ENCODE results near the gene PLA2G12B. TPM values are rescaled to one million over a fixed set of nuclear protein-coding genes. Genes with fewer than 3 reads are reported as not detected.

Gene PLA2G12B
- total and polyA plus RNA-seq, 2 of the 8 experiments (the other 6 are each of a cell fraction or from before 2014, with no cell fraction given) = not detected

DNA sequence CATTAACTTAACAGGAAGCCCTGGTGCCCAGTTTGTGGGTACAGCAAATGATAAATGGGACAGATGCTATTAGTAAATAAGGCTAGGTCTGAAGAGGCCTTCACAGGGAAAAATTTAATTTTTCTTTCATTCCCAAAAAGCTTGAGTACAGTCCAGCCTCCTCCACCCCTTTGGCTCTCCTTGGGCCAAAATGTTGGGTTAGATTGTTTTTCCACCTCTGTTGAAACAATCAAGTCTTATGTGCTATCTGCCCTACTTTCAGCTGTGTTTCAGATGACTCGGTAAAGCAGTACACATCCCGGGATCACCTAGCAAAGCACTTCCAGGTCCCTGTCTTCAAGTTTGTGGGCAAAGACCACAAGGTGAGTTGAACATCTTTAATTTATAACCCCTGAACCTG lies 24.3 kb downstream of the PLA2G12B start (continued):
- TF ChIP-seq, protein P1, sequence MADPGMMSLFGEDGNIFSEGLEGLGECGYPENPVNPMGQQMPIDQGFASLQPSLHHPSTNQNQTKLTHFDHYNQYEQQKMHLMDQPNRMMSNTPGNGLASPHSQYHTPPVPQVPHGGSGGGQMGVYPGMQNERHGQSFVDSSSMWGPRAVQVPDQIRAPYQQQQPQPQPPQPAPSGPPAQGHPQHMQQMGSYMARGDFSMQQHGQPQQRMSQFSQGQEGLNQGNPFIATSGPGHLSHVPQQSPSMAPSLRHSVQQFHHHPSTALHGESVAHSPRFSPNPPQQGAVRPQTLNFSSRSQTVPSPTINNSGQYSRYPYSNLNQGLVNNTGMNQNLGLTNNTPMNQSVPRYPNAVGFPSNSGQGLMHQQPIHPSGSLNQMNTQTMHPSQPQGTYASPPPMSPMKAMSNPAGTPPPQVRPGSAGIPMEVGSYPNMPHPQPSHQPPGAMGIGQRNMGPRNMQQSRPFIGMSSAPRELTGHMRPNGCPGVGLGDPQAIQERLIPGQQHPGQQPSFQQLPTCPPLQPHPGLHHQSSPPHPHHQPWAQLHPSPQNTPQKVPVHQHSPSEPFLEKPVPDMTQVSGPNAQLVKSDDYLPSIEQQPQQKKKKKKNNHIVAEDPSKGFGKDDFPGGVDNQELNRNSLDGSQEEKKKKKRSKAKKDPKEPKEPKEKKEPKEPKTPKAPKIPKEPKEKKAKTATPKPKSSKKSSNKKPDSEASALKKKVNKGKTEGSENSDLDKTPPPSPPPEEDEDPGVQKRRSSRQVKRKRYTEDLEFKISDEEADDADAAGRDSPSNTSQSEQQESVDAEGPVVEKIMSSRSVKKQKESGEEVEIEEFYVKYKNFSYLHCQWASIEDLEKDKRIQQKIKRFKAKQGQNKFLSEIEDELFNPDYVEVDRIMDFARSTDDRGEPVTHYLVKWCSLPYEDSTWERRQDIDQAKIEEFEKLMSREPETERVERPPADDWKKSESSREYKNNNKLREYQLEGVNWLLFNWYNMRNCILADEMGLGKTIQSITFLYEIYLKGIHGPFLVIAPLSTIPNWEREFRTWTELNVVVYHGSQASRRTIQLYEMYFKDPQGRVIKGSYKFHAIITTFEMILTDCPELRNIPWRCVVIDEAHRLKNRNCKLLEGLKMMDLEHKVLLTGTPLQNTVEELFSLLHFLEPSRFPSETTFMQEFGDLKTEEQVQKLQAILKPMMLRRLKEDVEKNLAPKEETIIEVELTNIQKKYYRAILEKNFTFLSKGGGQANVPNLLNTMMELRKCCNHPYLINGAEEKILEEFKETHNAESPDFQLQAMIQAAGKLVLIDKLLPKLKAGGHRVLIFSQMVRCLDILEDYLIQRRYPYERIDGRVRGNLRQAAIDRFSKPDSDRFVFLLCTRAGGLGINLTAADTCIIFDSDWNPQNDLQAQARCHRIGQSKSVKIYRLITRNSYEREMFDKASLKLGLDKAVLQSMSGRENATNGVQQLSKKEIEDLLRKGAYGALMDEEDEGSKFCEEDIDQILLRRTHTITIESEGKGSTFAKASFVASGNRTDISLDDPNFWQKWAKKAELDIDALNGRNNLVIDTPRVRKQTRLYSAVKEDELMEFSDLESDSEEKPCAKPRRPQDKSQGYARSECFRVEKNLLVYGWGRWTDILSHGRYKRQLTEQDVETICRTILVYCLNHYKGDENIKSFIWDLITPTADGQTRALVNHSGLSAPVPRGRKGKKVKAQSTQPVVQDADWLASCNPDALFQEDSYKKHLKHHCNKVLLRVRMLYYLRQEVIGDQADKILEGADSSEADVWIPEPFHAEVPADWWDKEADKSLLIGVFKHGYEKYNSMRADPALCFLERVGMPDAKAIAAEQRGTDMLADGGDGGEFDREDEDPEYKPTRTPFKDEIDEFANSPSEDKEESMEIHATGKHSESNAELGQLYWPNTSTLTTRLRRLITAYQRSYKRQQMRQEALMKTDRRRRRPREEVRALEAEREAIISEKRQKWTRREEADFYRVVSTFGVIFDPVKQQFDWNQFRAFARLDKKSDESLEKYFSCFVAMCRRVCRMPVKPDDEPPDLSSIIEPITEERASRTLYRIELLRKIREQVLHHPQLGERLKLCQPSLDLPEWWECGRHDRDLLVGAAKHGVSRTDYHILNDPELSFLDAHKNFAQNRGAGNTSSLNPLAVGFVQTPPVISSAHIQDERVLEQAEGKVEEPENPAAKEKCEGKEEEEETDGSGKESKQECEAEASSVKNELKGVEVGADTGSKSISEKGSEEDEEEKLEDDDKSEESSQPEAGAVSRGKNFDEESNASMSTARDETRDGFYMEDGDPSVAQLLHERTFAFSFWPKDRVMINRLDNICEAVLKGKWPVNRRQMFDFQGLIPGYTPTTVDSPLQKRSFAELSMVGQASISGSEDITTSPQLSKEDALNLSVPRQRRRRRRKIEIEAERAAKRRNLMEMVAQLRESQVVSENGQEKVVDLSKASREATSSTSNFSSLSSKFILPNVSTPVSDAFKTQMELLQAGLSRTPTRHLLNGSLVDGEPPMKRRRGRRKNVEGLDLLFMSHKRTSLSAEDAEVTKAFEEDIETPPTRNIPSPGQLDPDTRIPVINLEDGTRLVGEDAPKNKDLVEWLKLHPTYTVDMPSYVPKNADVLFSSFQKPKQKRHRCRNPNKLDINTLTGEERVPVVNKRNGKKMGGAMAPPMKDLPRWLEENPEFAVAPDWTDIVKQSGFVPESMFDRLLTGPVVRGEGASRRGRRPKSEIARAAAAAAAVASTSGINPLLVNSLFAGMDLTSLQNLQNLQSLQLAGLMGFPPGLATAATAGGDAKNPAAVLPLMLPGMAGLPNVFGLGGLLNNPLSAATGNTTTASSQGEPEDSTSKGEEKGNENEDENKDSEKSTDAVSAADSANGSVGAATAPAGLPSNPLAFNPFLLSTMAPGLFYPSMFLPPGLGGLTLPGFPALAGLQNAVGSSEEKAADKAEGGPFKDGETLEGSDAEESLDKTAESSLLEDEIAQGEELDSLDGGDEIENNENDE (IDR thresholded peaks at IDR 0.05; ENCODE audit: insufficient replicate concordance, low read length) = no peak
- TF ChIP-seq JUND (IDR thresholded peaks at IDR 0.05; ENCODE audit: low read length) (no peak), GABPA (IDR thresholded peaks at IDR 0.05; ENCODE audit: borderline replicate concordance, insufficient read depth, low read length) (no peak), RAD21 (IDR thresholded peaks at IDR 0.05 in 1 of 2, conservative IDR thresholded peaks at IDR 0.05 in 1 of 2; ENCODE audit: low read depth in 2 of 2, low read length in 2 of 2) (no peak), HDAC6 (IDR thresholded peaks at IDR 0.05; ENCODE audit: low read depth, low read length) (no peak), EGR1 (IDR thresholded peaks at IDR 0.05; ENCODE audit: borderline replicate concordance, low read depth, low read length) (no peak), CREB1 (IDR thresholded peaks at IDR 0.05) (no peak)

Data from H1 (cell line).